Measurements from ENCODE around the gene ATP11A.

ATP11A gene

GRCh38 chr13:112917737-112918136 is 227.9 kb downstream of the ATP11A start:
- no peak for DNase-seq

GRCh38 chr13:112918266-112918665 is 228.4 kb downstream of the ATP11A start:
- no peak for DNase-seq

- no peak for DNase-seq
Observed at GRCh38 chr13:112918746-112919145, 228.9 kb downstream of the ATP11A start.

- DNase-seq = no peak
Observed at GRCh38 chr13:112923962-112924361, 234.1 kb downstream of the ATP11A start.

GRCh38 chr13:112924365-112924764 is 234.5 kb downstream of the ATP11A start:
- no peak for DNase-seq

- DNase-seq = no peak
Observed at GRCh38 chr13:112926003-112926402, 236.2 kb downstream of the ATP11A start.

GRCh38 chr13:112926993-112927392 is 237.2 kb downstream of the ATP11A start:
- DNase-seq = no peak

GRCh38 chr13:112928020-112928971 is 238.5 kb downstream of the ATP11A start:
- no peak for DNase-seq

- DNase-seq = no peak
Observed at GRCh38 chr13:112928972-112929782, 239.3 kb downstream of the ATP11A start.

- DNase-seq = no peak
Observed at GRCh38 chr13:112929783-112930055, 239.9 kb downstream of the ATP11A start.

- DNase-seq = no peak
Observed at GRCh38 chr13:112930192-112930591, 240.4 kb downstream of the ATP11A start.

GRCh38 chr13:112931028-112931934 is 241.4 kb downstream of the ATP11A start:
- DNase-seq = peak; percentile 68

GRCh38 chr13:112932971-112933370 is 243.1 kb downstream of the ATP11A start:
- no peak for DNase-seq

- no peak for DNase-seq
Observed at GRCh38 chr13:112933649-112934048, 243.8 kb downstream of the ATP11A start.

GRCh38 chr13:112934078-112934477 is 244.2 kb downstream of the ATP11A start:
- DNase-seq = no peak
